Nephron (organoid): ENCODE results near the gene R3HDM2.

ENCODE experiments used
- H3K27ac Mint-ChIP-seq, 3 experiments: 2 replicates each; pipeline ENCODE4 v1.8.0; 2020; ENCODE audit warnings: mixed read lengths in 3 of 3, mild to moderate bottlenecking in 2 of 3, moderate library complexity in 1 of 3
- H3K27me3 Mint-ChIP-seq: 2 replicates; pipeline ENCODE4 v1.8.0; 2021; ENCODE audit warnings: low read depth, mild to moderate bottlenecking, moderate library complexity, mixed read lengths
- H3K36me3 Mint-ChIP-seq: 2 replicates; pipeline ENCODE4 v1.8.0; 2020; ENCODE audit warnings: low read depth, mixed read lengths
- H3K4me1 Mint-ChIP-seq: 2 replicates; pipeline ENCODE4 v1.8.0; 2020; ENCODE audit warnings: mixed read lengths
- H3K4me3 Mint-ChIP-seq, 3 experiments: 2 replicates each; pipeline ENCODE4 v1.8.0; 2020; ENCODE audit warnings: mild to moderate bottlenecking in 3 of 3, mixed read lengths in 3 of 3, moderate library complexity in 2 of 3
- H3K9me3 Mint-ChIP-seq: 2 replicates; pipeline ENCODE4 v1.8.0; 2020; ENCODE audit warnings: mixed read lengths
- CTCF ChIP-seq, 3 experiments: fragments of 200-600 bp; sonication (generic); IDR thresholded peaks; one replicate each; pipeline ENCODE4 v1.5.0; 2021; ENCODE audit warnings: antibody characterized with exemption in 3 of 3; ENCODE audit not compliant: unreplicated experiment in 3 of 3

R3HDM2 gene

GRCh38 chr12:57430931-57431566 is at the start of gene R3HDM2:
Gene R3HDM2 (minus strand): TSS chr12:57431043. CDS start chr12:57310428, 120,615 bp downstream.
- H3K27ac Mint-ChIP-seq = peak within 1 kb of the TSS; percentile 99 to 100 (median 100)
- TF ChIP-seq CTCF (IDR thresholded peaks at IDR 0.05; ENCODE audit: unreplicated experiment in 3 of 3) = no peak

DNA sequence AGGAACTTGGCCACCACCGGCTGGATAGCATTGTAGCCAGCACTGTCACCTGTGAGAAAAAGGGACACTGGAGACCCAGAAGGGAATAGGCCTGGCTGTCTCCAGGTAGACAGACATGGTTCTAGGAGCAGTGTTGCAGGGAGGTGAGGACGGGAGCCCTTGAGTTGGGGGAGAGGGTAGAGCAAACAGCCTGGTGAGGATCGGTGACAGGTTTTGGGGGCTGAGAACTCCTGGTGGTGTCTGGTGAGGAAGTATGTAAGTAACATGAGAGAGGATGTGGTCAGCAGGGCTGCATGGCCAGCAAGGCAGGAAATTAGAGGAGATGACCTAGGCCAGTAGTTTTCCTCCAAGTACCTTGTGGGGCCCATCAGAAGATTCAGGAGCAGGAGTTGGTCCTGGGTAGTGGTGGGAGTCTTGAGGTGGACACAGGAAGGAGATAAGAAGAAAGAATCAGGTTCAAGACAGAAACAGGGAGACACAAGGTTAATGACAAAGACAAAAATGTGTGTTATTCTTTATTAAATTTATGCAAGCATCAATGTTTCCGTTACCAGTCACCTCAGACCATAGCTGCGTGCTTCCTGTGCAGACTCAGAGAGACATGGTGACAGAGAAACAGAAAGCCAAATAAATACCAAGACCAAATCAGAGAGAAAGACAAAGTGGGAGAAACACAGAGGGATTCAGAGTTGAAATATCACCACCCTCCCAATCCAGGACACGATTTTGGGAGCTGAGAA is 48.7 kb upstream of the R3HDM2 start, which contains the start of gene ARHGAP9:
ARHGAP9 (minus strand) TSS at position 491 of the 740 bp plus-strand sequence; CDS start at position 31, 460 bp downstream.
- no peak for TF ChIP-seq CTCF (IDR thresholded peaks at IDR 0.05; ENCODE audit: unreplicated experiment in 3 of 3)
- Mint-ChIP-seq H3K27ac (no peak within 1 kb of the TSS), H3K4me1 (peaks cover 18% of the 10 kb centered on the region), H3K36me3 (no peaks in the 10 kb centered on the region), H3K4me3 (no peak within 1 kb of the TSS), H3K27me3 (peaks cover 73% of the 10 kb centered on the region), H3K9me3 (no peaks in the 10 kb centered on the region)

More at GRCh38 chr12:57430931-57431566, at the start of gene R3HDM2:
- Mint-ChIP-seq H3K4me1 (peaks cover 47% of the 10 kb centered on the region), H3K27me3 (no peaks in the 10 kb centered on the region), H3K9me3 (no peaks in the 10 kb centered on the region), H3K4me3 (peak within 1 kb of the TSS; percentile 98 to 100 (median 99)), H3K36me3 (peaks cover 7% of the 10 kb centered on the region)

GRCh38 chr12:57479043-57479375 is 48.2 kb upstream of the R3HDM2 start:
- H3K9me3 Mint-ChIP-seq = no peaks in the 10 kb centered on the region
- H3K27me3 Mint-ChIP-seq = peaks cover 78% of the 10 kb centered on the region
- peaks cover 21% of the 10 kb centered on the region for H3K4me1 Mint-ChIP-seq
- H3K27ac Mint-ChIP-seq = no peak overlapping the region
- H3K36me3 Mint-ChIP-seq = no peaks in the 10 kb centered on the region
- TF ChIP-seq CTCF (IDR thresholded peaks at IDR 0.05; ENCODE audit: unreplicated experiment in 3 of 3) = no peak
- H3K4me3 Mint-ChIP-seq = no peak overlapping the region

- peak overlapping the region; percentile 27 to 54 (median 35) for H3K4me3 Mint-ChIP-seq
- no peaks in the 10 kb centered on the region for H3K9me3 Mint-ChIP-seq
- no peak for TF ChIP-seq CTCF (IDR thresholded peaks at IDR 0.05; ENCODE audit: unreplicated experiment in 3 of 3)
- H3K27me3 Mint-ChIP-seq = peaks cover 88% of the 10 kb centered on the region
- peak overlapping the region in 2 of 3 experiments; percentile 26 to 47 for H3K27ac Mint-ChIP-seq
- peaks cover 25% of the 10 kb centered on the region for H3K4me1 Mint-ChIP-seq
- H3K36me3 Mint-ChIP-seq = peaks cover 3% of the 10 kb centered on the region
Observed at GRCh38 chr12:57477710-57478681, 47.2 kb upstream of the R3HDM2 start.

DNA sequence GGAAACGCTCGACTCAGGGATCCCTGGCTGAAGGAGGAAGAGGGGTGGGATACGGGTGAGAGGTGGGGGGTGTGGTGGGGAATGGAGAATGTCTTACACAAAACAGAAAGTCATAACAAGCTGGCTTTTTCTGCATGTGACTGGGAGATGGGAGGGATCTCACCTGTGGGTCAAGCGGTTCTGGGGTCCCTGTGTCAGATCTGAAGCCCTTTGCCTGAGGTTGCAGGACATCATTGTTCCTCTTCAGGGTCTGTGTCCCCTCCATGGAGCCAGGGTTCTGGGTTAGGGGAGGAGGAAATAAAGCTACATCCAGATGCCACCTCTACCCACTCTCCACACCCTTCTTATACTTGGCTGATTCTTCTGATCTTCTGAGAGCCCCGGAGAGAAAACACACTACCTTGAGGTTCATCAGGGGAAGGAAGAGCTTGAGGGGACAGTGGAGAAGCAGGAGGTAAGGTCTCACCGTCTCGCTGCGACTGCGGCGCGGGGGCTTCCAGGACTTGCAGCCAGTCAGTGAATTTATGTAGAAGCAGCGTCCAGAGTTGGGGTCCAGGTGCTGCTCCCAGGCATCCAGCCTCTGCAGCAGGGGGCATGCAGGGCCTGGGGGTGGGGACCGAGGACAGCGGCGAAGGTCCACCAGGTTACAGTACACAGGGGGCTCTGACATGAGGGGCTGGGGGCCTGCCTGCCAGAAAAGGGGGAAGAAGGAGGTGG is 46.3 kb upstream of the R3HDM2 start:
- no peak for TF ChIP-seq CTCF (IDR thresholded peaks at IDR 0.05; ENCODE audit: unreplicated experiment in 3 of 3)
- Mint-ChIP-seq H3K9me3 (no peaks in the 10 kb centered on the region), H3K4me1 (peaks cover 25% of the 10 kb centered on the region), H3K4me3 (peak overlapping the region; percentile 45 to 54 (median 48)), H3K27me3 (peaks cover 96% of the 10 kb centered on the region), H3K27ac (no peak overlapping the region), H3K36me3 (peaks cover 3% of the 10 kb centered on the region)
